ENCODE measurements around the gene KRT40. TPM values are rescaled to one million over a fixed set of nuclear protein-coding genes. Genes with fewer than 3 reads are reported as not detected.

The KRT40 gene
- total RNA-seq (2013; cell fraction: nucleolus; rRNA removed): not detected in 2 replicates
- not detected in 2 replicates for total RNA-seq (2014; rRNA removed)
- not detected in 2 replicates for total RNA-seq (2014; rRNA removed; fragmentation: Illumina TruSeq; extraction: Trizol)
- not detected in 2 replicates for total RNA-seq (2021)
- polyA plus RNA-seq (2011; ENCODE audit: low read depth): not detected
- polyA plus RNA-seq (2011; rRNA removed): not detected in 2 replicates
- polyA plus RNA-seq (2011; cell fraction: cytosol; rRNA removed): not detected in 2 replicates
- not detected in 2 replicates for polyA plus RNA-seq (2011; cell fraction: nucleus; rRNA removed)
- not detected in 2 replicates for polyA plus RNA-seq (2012)
- not detected in 2 replicates for polyA plus RNA-seq (2014; fragmentation: Illumina TruSeq; extraction: Trizol)
- not detected for polyA plus RNA-seq (2014; fragmentation: Nextera tagmentation; extraction: Ambion mirVana)
- polyA plus RNA-seq (2014; rRNA removed): not detected in 2 replicates
- polyA plus RNA-seq (2016; fragmentation: Nextera tagmentation; extraction: Ambion mirVana): not detected
- polyA minus RNA-seq (2011; rRNA and poly(A)+ RNA removed): not detected in 2 replicates
- polyA minus RNA-seq (2011; cell fraction: cytosol; rRNA and poly(A)+ RNA removed): not detected in 2 replicates
- not detected in 2 replicates for polyA minus RNA-seq (2011; cell fraction: nucleus; rRNA and poly(A)+ RNA removed)
- not detected for Bru-seq, nascent RNA
- not detected for BruChase-seq, experiment 1, labeled RNA remaining after a 6-hour chase
- not detected for BruChase-seq, experiment 2, labeled RNA remaining after a 2-hour chase
- long read RNA-seq, experiment 1: 0 reads
- long read RNA-seq, experiment 2: 0 reads

DNA sequence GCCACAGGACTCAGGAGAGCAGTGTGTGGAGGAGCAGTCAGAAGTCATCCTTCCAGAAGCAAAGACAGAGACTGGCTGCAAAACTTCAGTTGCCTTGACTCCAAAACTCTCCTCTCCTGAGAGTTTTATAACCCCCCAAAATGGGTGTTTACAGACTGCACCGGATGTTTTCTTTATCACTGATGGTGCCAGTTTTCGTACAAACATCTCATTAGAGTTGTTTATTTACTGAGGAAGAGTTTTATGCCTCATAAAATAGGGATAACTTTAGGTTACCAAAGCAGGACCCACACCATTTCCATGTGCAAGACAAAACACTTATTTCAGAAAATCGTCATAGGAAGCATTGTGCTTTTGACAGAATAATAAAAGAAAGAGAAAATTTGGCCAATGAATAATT is at the start of gene KRT40:
TSS of gene KRT40 (minus strand) at position 101 of the 400 bp plus-strand sequence. CDS start at position 48, 53 bp downstream.
- no peak for ATAC-seq
- CTCF ChIA-PET: no interaction called here
- H3K27me3 ChIP-seq (replicated peaks in 1 of 2; ENCODE audit: control insufficient read depth in 2 of 2, insufficient read depth in 2 of 2, low read length in 1 of 2): peaks cover 0 to 4% of the 10 kb centered on the region in 2 experiments; a peak in 1 of 4 replicates

More for the DNA sequence above, at the start of gene KRT40:
- DNase-seq (ENCODE audit: low read depth, low spot score) (no peak), FAIRE-seq (no peak)
- intact Hi-C loops (cut with micrococcal nuclease; ENCODE audit: unreplicated experiment) (no loop called here), in situ Hi-C loops (cut with MboI) (no loop called here)
- WGBS (ENCODE audit: insufficient coverage, insufficient replicate concordance, low lambda C conversion rate, missing lambda C conversion rate): 29% methylated on average over 3 of the region's 3 CpGs
- Histone ChIP-seq H3K79me2 (ENCODE audit: control insufficient read depth, insufficient read depth, low read length) (no peaks in the 10 kb centered on the region), H4K20me1 (ENCODE audit: control insufficient read depth, insufficient read depth) (no peaks in the 10 kb centered on the region), H3K9ac (ENCODE audit: control insufficient read depth, insufficient read depth, low read length) (no peak within 1 kb of the TSS), H2AFZ (ENCODE audit: control insufficient read depth, low read depth, low read length) (no peak within 1 kb of the TSS), H3K4me1 (ENCODE audit: control insufficient read depth, insufficient read depth, low read length) (no peaks in the 10 kb centered on the region), H3K9me3 (replicated peaks; ENCODE audit: control insufficient read depth, insufficient read depth, low read length) (no peaks in the 10 kb centered on the region), H3K36me3 (ENCODE audit: control insufficient read depth in 2 of 2, insufficient read depth in 2 of 2, low read length in 1 of 2) (no peaks in the 10 kb centered on the region), H3K4me3 (no peak within 1 kb of the TSS), H3K27ac (ENCODE audit: control insufficient read depth, insufficient read depth) (no peak within 1 kb of the TSS), H3K4me2 (ENCODE audit: control insufficient read depth, insufficient read depth) (no peak within 1 kb of the TSS)
- TF ChIP-seq GATAD2B (conservative IDR thresholded peaks at IDR 0.05; ENCODE audit: low read depth) (no peak), REST (IDR thresholded peaks at IDR 0.05; ENCODE audit: low read depth, low read length) (no peak), SUZ12 (IDR thresholded peaks at IDR 0.05; ENCODE audit: unreplicated experiment) (no peak), WRNIP1 (IDR thresholded peaks at IDR 0.05; ENCODE audit: borderline replicate concordance, low read depth, low read length) (no peak), ZNF622 (IDR thresholded peaks at IDR 0.05) (no peak), PAX8 (IDR thresholded peaks at IDR 0.05) (no peak), KDM1A (IDR thresholded peaks at IDR 0.05; ENCODE audit: borderline replicate concordance) (no peak), HDAC2 (IDR thresholded peaks at IDR 0.05) (no peak), ZNF274 (IDR thresholded peaks at IDR 0.05; ENCODE audit: insufficient read depth, insufficient read length) (no peak), FOXK2 (IDR thresholded peaks at IDR 0.05) (no peak), MLLT1 (IDR thresholded peaks at IDR 0.05) (no peak), NR2C1 (IDR thresholded peaks at IDR 0.05) (no peak), SP1 (IDR thresholded peaks at IDR 0.05; ENCODE audit: low read depth, low read length) (no peak), KAT2A (conservative IDR thresholded peaks at IDR 0.05; ENCODE audit: control insufficient read depth, low read depth, low read length) (no peak), NFXL1 (IDR thresholded peaks at IDR 0.05; ENCODE audit: borderline replicate concordance) (no peak), HSF1 (IDR thresholded peaks at IDR 0.05; ENCODE audit: low read depth, low read length) (no peak), SREBF1 (IDR thresholded peaks at IDR 0.05; ENCODE audit: low read length) (no peak), ZNF24 (IDR thresholded peaks at IDR 0.05) (no peak)
- ChIA-PET RAD21 (ENCODE audit: unreplicated experiment) (no interaction called here), POLR2A (no interaction called here), SMC1A (ENCODE audit: uncharacterized antibody, unreplicated experiment) (interaction anchor here (1.1 kb wide), 1 partner anchor 37 kb away, joined by 3 read pairs; no protein-coding TSS in a partner anchor)
- BruUV-seq (replicated peaks): no TSS peak
